Measurements from ENCODE around the gene PDK3.

The PDK3 gene

GRCh38 chrX:24471808-24472207, 6.7 kb downstream of the PDK3 start:
- H3K4me3 ChIP-seq (ENCODE audit: low read depth, low read length), result no peak overlapping the region
- peak; percentile 4 for DNase-seq (ENCODE audit: low read depth)
- no peak for TF ChIP-seq POLR2A (IDR thresholded peaks at IDR 0.05; ENCODE audit: extremely low read depth, insufficient read length)

- no peak for DNase-seq (ENCODE audit: low read depth)
- TF ChIP-seq POLR2A (IDR thresholded peaks at IDR 0.05; ENCODE audit: extremely low read depth, insufficient read length) (no peak), MAX (IDR thresholded peaks at IDR 0.05; ENCODE audit: low read depth, low read length) (no peak), CTCF (IDR thresholded peaks at IDR 0.05; ENCODE audit: low read depth, low read length) (no peak), MYC (IDR thresholded peaks at IDR 0.05; ENCODE audit: low read depth, low read length) (no peak)
- H3K4me3 ChIP-seq (ENCODE audit: low read depth, low read length), result no peak overlapping the region
These were observed 10.4 kb downstream of the PDK3 start for GRCh38 chrX:24475480-24475879.

GRCh38 chrX:24478509-24478908, 13.4 kb downstream of the PDK3 start:
- no peak for TF ChIP-seq POLR2A (IDR thresholded peaks at IDR 0.05; ENCODE audit: extremely low read depth, insufficient read length)
- no peak for TF ChIP-seq CTCF (IDR thresholded peaks at IDR 0.05; ENCODE audit: low read depth, low read length)
- no peak for TF ChIP-seq MAX (IDR thresholded peaks at IDR 0.05; ENCODE audit: low read depth, low read length)
- no peak for TF ChIP-seq MYC (IDR thresholded peaks at IDR 0.05; ENCODE audit: low read depth, low read length)
- no peak overlapping the region for H3K4me3 ChIP-seq (ENCODE audit: low read depth, low read length)
- no peak for DNase-seq (ENCODE audit: low read depth)

GRCh38 chrX:24479924-24480323, 14.8 kb downstream of the PDK3 start:
- TF ChIP-seq CTCF (IDR thresholded peaks at IDR 0.05; ENCODE audit: low read depth, low read length) (no peak), MAX (IDR thresholded peaks at IDR 0.05; ENCODE audit: low read depth, low read length) (peak; percentile 73), POLR2A (IDR thresholded peaks at IDR 0.05; ENCODE audit: extremely low read depth, insufficient read length) (no peak), MYC (IDR thresholded peaks at IDR 0.05; ENCODE audit: low read depth, low read length) (peak; percentile 68)
- peak overlapping the region; percentile 51 for H3K4me3 ChIP-seq (ENCODE audit: low read depth, low read length)
- DNase-seq (ENCODE audit: low read depth), result peak; percentile 83

- peak; percentile 65 for DNase-seq (ENCODE audit: low read depth)
- H3K4me3 ChIP-seq (ENCODE audit: low read depth, low read length), result peak overlapping the region; percentile 51
- TF ChIP-seq MYC (IDR thresholded peaks at IDR 0.05; ENCODE audit: low read depth, low read length) (no peak), MAX (IDR thresholded peaks at IDR 0.05; ENCODE audit: low read depth, low read length) (no peak), POLR2A (IDR thresholded peaks at IDR 0.05; ENCODE audit: extremely low read depth, insufficient read length) (no peak), CTCF (IDR thresholded peaks at IDR 0.05; ENCODE audit: low read depth, low read length) (no peak)
These were observed 15.3 kb downstream of the PDK3 start for GRCh38 chrX:24480400-24480865.

GRCh38 chrX:24482823-24483415, 17.8 kb downstream of the PDK3 start:
- H3K4me3 ChIP-seq (ENCODE audit: low read depth, low read length), result no peak overlapping the region
- TF ChIP-seq POLR2A (IDR thresholded peaks at IDR 0.05; ENCODE audit: extremely low read depth, insufficient read length), result no peak
- TF ChIP-seq CTCF (IDR thresholded peaks at IDR 0.05; ENCODE audit: low read depth, low read length), result no peak
- TF ChIP-seq MYC (IDR thresholded peaks at IDR 0.05; ENCODE audit: low read depth, low read length), result no peak
- no peak for DNase-seq (ENCODE audit: low read depth)
